OCI-M1 (cell line): Measurements from ENCODE around the gene BRME1.
A peak's percentile ranks its signal among the peaks of the same experiment; 100 is the strongest.

Source experiments
- DNase-seq: peaks from one replicate; lab custom pipeline; 2025; lab: John Stamatoyannopoulos, UW

The BRME1 gene

DNA sequence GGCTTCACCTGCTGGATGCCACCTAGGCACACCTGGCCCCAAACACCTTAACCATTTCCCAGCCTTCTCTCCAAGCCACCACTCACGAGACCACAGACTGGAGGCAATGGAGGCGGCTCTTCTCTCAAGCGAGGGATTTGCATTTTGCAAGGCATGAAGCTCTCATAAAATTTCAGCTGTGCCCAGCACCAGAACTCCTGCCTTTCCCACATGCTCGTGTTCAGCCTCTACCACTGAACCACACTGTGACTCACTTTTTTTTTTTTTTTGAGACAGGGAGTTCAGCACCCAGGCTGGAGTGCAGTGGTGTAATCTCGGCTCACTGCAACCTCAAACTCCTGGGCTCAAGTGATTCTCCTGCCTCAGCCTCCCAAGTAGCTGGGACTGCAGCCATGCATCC is 18.4 kb downstream of the BRME1 start:
- DNase-seq, result peak; percentile 72

DNA sequence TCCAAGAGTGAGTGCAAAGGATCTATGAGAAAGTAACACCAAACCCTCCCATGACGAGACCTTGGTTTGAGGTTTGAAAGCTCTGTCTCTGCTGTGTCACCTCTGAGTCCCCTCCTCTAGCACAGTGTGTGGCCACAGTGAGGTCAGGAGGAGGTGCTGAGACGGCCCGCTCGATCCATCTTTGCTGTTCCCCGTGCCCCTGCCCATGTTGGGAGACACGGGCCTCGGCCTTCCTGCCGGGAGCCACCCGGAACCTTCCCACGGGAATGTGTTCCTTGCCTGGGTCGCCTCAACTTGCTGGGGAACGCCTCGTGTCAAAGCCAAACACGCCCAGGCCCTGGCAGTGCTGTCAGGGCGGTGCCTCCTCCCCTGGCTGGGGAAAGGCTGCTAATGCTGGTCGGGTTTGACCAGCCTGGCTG is 18.9 kb downstream of the BRME1 start:
- DNase-seq, result peak; percentile 80

DNA sequence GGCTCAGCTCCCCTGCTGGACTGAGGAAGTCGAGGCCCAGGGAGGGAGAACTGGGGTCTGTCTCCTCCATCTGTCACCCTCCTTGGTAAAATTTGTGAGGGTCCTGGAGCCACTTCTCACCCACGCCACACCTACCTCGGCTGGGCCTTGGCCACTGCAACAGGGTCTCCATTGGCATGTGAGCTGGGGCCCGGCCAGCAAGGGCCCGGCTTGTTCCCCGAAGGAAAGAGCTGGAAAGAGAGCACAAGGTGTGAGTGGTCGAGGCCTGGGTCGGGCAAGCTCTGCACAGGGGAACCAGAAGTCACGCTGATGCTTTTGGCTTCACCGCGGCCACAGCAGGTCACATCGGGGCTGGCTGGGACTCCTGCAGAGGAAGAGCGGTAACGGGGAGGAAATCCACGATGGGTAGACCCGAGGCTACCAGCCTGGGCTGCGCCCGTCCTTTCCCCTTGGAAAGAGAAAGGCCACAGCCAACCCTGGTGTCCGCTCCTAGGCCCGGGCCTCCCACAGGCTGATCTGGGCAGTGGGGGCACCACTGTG is 20.0 kb downstream of the BRME1 start:
- DNase-seq, result no peak

GRCh38 chr19:13884726-13885591 is 21.0 kb downstream of the BRME1 start:
- DNase-seq, result peak; percentile 71

DNA sequence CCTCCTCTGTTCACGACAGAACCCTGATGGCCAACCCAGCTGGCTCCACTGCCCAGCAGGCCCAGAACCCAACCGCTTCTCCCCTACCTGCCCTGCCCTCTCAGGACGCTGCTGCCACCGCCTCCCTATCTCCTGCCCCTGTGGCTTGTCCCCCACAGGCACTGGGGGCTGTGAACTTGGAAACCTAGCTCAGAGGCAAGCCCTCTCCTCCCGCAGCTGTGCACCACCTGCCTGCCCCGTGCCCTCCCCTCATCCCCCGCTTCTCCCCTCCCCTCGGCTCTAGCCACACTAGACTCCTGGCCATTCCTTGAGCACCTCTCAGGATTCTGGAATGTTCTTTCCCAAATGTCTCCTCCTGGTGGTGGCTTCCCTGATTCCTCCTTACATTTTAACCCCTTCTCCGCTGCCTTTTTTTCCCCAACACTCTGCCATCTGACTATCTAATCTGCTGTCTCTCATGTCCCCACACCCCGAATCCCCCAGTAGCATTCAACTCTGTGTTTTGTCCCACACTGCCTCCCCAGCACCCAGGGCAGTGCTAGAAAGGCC is 22.3 kb downstream of the BRME1 start:
- no peak for DNase-seq

GRCh38 chr19:13882836-13883235 is 23.1 kb downstream of the BRME1 start:
- DNase-seq, result no peak

- no peak for DNase-seq
These were observed 23.5 kb downstream of the BRME1 start for GRCh38 chr19:13882419-13882795.

DNA sequence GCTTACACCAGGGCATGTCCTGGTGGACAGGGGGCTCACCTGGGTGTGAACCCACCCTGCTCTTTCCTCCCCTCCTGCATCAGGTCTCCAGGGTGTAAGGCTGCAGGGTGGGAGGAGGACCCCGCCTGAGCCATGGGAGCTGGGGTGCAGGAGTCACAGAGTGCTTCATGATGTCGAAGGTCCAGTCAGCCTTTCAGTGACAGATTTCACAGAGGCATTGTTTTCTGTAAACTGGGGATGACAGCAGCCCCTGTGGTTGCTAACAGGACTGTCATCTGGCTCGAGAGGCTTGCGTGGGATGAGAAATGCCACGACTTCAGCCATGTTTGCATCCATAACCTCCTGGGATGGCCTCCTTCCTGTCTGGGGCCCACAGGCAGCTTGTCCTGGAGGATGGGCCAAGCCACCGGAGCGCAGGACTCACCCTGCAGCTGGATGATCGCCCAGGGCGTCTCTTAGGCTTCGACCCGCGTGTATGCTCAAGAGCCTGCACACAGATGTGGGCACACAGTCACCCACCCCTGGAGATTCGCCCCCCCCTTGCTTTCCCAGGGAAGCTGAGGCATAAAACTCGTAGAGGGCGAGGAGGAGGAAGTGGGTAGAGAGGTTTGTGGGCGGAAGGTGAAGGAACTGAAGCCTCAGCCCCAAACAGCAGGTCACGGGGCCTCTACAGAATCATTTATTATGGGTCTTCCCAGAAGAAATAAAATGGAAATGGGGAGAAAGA is 24.1 kb downstream of the BRME1 start:
- DNase-seq, result peak; percentile 77

DNA sequence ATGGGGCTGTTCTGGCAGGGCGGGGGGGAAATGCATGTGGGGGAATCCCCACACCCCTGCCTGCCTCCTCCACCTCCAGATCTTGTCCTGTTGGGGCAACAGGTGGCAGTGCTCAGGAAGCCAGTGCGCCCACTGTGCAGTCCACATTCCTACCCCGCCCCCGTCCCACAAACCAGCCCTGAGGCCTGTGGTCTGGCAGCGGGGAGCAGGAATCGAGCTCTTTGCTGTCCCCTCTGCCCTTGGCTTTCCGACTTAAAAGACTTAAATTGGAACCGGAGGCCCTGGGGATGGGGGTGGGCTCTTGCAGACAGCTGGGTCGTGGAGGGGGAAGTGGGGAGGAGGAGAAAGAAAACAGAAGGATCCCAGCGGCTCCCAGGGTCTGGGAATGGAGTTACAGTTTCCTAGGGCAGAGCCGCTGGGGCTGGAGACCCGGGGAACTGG is 24.6 kb downstream of the BRME1 start:
- no peak for DNase-seq

DNA sequence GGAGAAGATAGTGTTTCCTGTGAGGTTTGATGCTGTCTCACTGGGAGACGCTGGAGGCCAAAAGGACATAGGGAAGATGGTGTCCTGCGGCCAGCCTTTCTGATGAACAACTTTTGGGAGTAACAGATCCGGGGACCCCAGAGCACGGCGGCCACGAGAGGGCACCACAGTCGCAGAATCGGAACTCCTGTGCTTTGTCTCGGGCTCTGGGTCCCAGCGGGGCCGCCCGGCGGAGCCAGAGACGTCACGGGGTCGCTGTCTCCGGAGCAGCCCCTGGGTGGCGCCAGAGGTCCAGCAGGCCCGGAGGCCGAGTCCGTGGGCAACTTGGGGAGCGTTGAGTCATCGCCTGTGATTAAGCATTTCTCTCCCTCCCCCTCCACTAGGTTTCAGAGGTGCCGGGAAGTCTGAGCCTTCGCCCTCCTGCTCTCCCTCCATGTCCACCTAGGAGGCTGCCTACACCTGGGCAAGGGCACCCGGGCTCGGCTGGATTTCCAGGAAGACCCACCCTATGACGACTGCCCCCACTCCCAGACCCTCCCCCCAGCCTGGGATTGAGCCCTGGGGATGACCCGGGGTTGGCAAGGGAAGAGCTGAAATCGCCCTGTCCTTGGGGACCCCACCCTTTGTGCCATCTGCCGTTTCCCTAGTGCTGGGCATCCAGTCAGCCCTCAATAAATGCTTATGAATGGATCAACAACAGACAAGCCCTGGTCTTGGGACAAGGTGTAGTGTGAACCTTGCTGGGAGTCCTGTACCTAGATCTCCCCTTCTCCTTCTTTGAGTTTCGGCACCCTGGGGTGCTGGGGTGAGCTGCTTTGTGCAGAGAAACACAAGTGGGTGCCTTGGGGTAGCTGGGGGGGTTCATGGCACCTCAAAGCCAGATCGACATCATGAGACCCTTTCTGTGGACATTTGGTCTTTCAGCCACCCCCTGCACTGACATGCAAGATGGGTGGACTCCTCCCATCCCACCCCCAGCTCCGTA is 25.6 kb downstream of the BRME1 start:
- DNase-seq, result peak; percentile 100

- DNase-seq, result no peak
These were observed 28.6 kb downstream of the BRME1 start for GRCh38 chr19:13877303-13877702.

DNA sequence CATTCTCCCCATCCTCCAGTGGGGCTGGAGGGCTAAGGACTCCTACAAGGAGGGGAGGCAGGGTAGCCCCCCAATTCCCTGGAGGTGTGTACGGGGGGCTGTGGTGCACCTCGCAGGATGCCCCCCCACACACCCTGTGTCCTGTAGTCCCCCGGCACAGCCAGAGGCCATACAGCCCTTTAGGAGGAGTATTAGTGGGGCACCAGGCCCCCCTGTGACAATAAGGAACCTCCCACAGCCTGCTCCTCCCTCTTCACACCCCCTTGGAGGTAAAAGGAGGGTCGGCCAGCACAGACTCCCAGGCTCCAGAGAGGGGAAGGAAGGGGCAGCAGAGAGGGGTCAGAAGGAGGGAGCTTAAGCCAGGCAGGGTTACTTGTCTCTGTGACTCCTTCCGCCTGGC is 29.1 kb downstream of the BRME1 start, which contains the start of gene NANOS3:
NANOS3 (plus strand) TSS at position 301 of the 400 bp plus-strand sequence. CDS start 115 bp downstream, outside the sequence.
- no peak for DNase-seq

- no peak for DNase-seq
These were observed 30.1 kb downstream of the BRME1 start for GRCh38 chr19:13875824-13876223.

DNA sequence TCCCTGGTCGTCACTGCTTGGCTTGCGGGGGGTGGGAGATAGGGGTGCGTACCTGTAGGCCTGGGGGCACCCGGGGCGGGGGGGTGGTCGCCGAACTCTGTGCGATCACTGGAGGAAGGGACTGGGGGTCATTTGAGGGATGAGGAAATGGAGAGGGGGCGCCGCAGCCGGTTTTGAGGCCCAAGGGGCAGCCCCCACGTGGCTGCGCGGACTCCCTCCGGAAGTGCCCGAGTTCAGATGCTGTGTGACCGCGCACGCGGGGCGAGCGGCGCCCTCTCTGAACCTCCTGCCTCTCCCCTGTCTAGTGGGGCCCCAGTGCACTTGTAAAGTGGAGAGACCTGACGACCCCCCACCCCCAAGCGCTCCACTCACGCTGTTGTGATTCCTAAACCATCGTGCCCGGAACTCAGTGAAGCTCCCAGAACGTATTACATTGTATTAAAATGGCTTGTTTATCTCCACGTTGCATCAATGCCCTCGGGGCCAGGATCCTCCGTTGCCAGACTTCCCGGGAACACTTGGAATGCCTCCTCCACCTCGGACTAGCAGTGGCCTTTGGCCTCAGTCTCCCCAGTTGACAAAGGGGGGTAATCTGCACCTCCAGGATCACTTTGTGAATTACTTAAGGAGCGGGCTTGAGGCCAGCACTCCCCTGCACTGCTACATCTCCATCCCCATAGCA is 31.9 kb downstream of the BRME1 start:
- no peak for DNase-seq

GRCh38 chr19:13872695-13873389 is 33.1 kb downstream of the BRME1 start:
- peak; percentile 89 for DNase-seq

GRCh38 chr19:13872339-13872694 is 33.6 kb downstream of the BRME1 start:
- DNase-seq, result no peak

DNA sequence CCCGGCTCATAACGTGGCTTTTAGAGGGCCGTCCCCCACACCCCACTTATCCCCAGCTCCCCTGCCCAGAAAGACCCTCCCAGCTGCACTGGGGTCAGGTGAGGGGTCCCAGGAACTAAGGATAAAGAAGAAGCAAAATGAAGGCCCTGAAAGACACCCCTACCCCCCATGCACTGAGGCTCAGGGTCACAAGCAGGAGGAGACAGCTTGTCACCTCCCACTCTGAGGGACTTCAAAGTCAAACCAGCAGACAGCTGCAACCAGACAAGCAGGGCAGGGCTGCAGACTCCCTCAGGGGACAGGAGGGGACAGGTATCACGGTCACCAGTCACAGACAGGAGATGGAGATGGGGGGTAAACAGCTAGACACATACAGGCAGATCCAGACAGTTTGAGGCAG is 35.0 kb downstream of the BRME1 start:
- no peak for DNase-seq

GRCh38 chr19:13869281-13869680 is 36.6 kb downstream of the BRME1 start:
- no peak for DNase-seq

DNA sequence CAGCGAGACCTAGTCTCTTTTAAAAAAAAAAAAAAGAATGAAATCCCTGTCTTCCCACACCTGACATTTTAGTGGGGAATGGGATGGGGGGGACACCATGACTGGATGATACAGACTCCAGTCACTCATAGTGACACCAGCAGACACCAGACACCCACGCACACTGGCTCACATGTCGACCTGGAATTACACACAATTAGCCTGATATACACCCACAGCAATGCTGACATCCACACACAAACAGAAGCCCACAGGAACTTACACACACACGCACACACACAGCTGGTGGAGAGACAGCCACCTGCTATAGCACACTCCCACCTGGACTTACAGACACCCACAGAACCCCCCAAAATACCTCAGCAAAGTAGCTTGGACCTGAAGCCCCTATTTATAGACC is 37.3 kb downstream of the BRME1 start:
- DNase-seq, result no peak

- DNase-seq, result no peak
These were observed 39.4 kb downstream of the BRME1 start for GRCh38 chr19:13866463-13867046.
